Epithelial cell of esophagus (primary cell): Measurements from ENCODE around the gene AFAP1L2.

ENCODE experiments used
- DNase-seq: peaks from one replicate; pipeline ENCODE4 v3.0.0; 2010; ENCODE audit warnings: low read depth
- H3K4me3 ChIP-seq: 2 replicates; pipeline ENCODE4 v1.5.1; 2011; ENCODE audit warnings: mild to moderate bottlenecking, low read length, control low read depth
- CTCF ChIP-seq: IDR thresholded peaks from 2 replicates; pipeline ENCODE4 v1.5.1; 2011; ENCODE audit warnings: low read depth, mild to moderate bottlenecking, low read length, control low read depth, inconsistent platforms; ENCODE audit not compliant: insufficient read depth; ENCODE audit errors: missing control alignments

The AFAP1L2 gene

GRCh38 chr10:114408112-114408967 lies 4.0 kb upstream of the AFAP1L2 start:
- no peak for TF ChIP-seq CTCF
- no peak overlapping the region for H3K4me3 ChIP-seq
- no peak for DNase-seq

GRCh38 chr10:114406455-114406854 lies 2.2 kb upstream of the AFAP1L2 start:
- no peak for TF ChIP-seq CTCF
- H3K4me3 ChIP-seq, result no peak overlapping the region
- DNase-seq, result no peak

GRCh38 chr10:114405011-114405350 lies 679 bp upstream of the AFAP1L2 start:
- no peak for TF ChIP-seq CTCF
- peak; percentile 39 for DNase-seq
- H3K4me3 ChIP-seq, result peak overlapping the region; percentile 61

- peak; percentile 46 for DNase-seq
- TF ChIP-seq CTCF, result peak; percentile 22
- peak overlapping the region; percentile 61 for H3K4me3 ChIP-seq
These were observed 651 bp downstream of the AFAP1L2 start for GRCh38 chr10:114403541-114404161.

- DNase-seq, result peak; percentile 39
- TF ChIP-seq CTCF, result no peak
- H3K4me3 ChIP-seq, result peak overlapping the region; percentile 61
These were observed 1.3 kb downstream of the AFAP1L2 start for GRCh38 chr10:114402871-114403540.

GRCh38 chr10:114402233-114402632 lies 2.1 kb downstream of the AFAP1L2 start:
- TF ChIP-seq CTCF, result no peak
- no peak overlapping the region for H3K4me3 ChIP-seq

More at GRCh38 chr10:114402233-114402632, 2.1 kb downstream of the AFAP1L2 start:
- DNase-seq, result peak; percentile 23
